Lower leg skin (tissue), 4 donors: Measurements from ENCODE around the gene UNC45B. TPM values are rescaled to one million over a fixed set of nuclear protein-coding genes. Genes with fewer than 3 reads are reported as not detected.

ENCODE experiments used
- DNase-seq, 2 donors: peaks; one replicate each; pipeline ENCODE4 v3.0.0-alpha.2; 2019; ENCODE audit warnings: low spot score in 2 of 2
- H3K4me3 ChIP-seq: fragments of 200-600 bp; sonication (generic); 2 replicates; pipeline ENCODE4 v1.5.1; 2017; ENCODE audit warnings: mild to moderate bottlenecking, low read depth; ENCODE audit not compliant: poor library complexity, severe bottlenecking
- POLR2A ChIP-seq, 2 donors: fragments of 450-650 bp; IDR thresholded peaks; one replicate each; pipeline ENCODE4 v1.6.1; 2016 to 2017; ENCODE audit warnings: antibody characterized with exemption in 2 of 2, mild to moderate bottlenecking in 1 of 2, moderate library complexity in 1 of 2
- WGBS, 2 donors: methylation state at CpG; one replicate each; pipeline ENCODE4 v1.1.5; 2018; 5-methylcytosine and 5-hydroxymethylcytosine counted together
- intact Hi-C: fragments of 100-400 bp; cut with DNase I; formaldehyde crosslinking; loops from one replicate; pipeline ENCODE4 v1.15.0; 2023; ENCODE audit warnings: low total_unique reads
- total RNA-seq, 4 donors: library from RNA; depleted of rRNA; stranded (reverse); fragments of >200 nt; gene quantifications; one replicate each; pipeline ENCODE4 v1.1.0, GENCODE V29; 2016
- TF ChIP-seq, protein P1 (sequence below), 3 donors: fragments of 450-650 bp; IDR thresholded peaks; one replicate each; pipeline ENCODE4 v1.5.1; 2016; ENCODE audit warnings: antibody characterized with exemption in 3 of 3, mild to moderate bottlenecking in 3 of 3, moderate library complexity in 2 of 3

Gene UNC45B
- total RNA-seq, 4 donors from 2014 or later: 0.06 TPM; not detected in 3

DNA sequence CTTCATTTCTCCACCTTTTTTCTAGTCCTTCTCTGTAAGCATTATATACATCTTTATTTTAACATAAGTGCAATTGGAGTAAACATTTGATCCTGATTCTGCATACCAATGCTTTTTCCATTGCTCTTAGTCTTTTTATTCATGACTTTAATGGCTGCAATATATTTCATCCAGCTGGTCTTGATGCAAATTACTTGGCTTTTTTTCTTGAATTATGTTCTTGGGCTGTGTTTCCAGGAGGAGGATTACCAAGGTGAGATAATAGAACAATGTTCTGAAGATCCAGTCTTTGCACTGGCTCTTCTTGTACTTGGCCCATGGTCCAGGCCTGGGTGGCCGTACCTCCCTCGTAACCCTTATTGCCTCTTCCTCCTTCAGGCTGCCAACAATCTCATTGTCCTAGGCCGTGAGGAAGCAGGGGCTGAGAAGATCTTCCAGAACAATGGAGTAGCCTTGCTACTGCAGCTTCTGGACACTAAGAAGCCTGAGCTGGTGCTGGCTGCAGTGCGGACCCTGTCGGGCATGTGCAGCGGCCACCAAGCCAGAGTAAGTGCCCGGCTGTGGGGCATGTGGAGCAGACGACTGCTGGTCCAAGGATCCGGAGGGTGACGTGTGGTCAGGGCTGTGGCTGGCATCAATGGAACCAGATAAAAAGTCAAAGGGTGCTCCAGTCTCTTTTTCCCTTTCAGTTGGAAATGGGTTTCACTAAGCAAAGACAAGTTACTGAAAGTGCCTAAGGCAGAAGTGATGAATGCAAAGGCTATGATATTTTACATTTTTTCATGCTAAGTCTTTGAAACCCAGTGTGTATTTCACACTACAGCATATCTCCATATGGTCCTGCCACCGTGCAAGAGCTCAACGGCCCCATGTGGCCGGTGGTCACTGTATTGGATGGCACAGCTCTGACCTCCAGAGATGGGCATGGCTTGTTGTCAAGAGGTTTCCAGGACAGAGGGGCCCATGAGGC is 6.9 kb downstream of the UNC45B start:
- 86 to 87% methylated on average over 13 of the region's 13 CpGs for WGBS, 2 donors
- no peak overlapping the region for H3K4me3 ChIP-seq
- intact Hi-C loops: no loop called here
- DNase-seq: no peak
- no peak for TF ChIP-seq POLR2A (IDR thresholded peaks at IDR 0.05)
- TF ChIP-seq, protein P1, sequence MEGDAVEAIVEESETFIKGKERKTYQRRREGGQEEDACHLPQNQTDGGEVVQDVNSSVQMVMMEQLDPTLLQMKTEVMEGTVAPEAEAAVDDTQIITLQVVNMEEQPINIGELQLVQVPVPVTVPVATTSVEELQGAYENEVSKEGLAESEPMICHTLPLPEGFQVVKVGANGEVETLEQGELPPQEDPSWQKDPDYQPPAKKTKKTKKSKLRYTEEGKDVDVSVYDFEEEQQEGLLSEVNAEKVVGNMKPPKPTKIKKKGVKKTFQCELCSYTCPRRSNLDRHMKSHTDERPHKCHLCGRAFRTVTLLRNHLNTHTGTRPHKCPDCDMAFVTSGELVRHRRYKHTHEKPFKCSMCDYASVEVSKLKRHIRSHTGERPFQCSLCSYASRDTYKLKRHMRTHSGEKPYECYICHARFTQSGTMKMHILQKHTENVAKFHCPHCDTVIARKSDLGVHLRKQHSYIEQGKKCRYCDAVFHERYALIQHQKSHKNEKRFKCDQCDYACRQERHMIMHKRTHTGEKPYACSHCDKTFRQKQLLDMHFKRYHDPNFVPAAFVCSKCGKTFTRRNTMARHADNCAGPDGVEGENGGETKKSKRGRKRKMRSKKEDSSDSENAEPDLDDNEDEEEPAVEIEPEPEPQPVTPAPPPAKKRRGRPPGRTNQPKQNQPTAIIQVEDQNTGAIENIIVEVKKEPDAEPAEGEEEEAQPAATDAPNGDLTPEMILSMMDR (IDR thresholded peaks at IDR 0.05): no peak

DNA sequence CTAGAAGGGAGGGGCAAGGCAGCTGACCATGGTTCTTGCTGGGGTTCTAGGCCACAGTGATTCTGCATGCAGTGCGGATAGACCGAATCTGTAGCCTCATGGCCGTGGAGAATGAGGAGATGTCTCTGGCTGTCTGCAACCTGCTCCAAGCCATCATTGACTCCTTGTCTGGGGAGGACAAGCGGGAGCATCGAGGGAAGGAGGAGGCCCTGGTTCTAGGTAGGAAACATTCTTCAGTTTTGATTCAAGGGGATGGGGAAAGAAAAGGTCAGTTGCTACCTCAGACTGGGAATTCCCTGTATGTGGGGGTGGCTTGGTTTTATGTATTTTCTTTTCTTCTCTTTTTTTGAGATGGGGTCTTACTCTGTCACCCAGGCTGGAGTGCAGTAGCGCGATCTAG is 7.6 kb downstream of the UNC45B start:
- H3K4me3 ChIP-seq: no peak overlapping the region
- DNase-seq: no peak
- WGBS, 2 donors: 94 to 96% methylated on average over 7 of the region's 7 CpGs
- intact Hi-C loops: no loop called here
- TF ChIP-seq POLR2A (IDR thresholded peaks at IDR 0.05): no peak
- TF ChIP-seq, protein P1 (IDR thresholded peaks at IDR 0.05): no peak

- 55 to 69% methylated on average over 2 of the region's 2 CpGs for WGBS, 2 donors
Observed at GRCh38 chr17:35159940-35160339, 12.3 kb downstream of the UNC45B start.

GRCh38 chr17:35160354-35161201 is 13.0 kb downstream of the UNC45B start:
- TF ChIP-seq, protein P1 (IDR thresholded peaks at IDR 0.05): no peak
- no peak for TF ChIP-seq POLR2A (IDR thresholded peaks at IDR 0.05)
- 61 to 62% methylated on average over 13 of the region's 13 CpGs for WGBS, 2 donors
- intact Hi-C loops: no loop called here
- no peak for DNase-seq
- H3K4me3 ChIP-seq: no peak overlapping the region

More at GRCh38 chr17:35159940-35160339, 12.3 kb downstream of the UNC45B start:
- H3K4me3 ChIP-seq: no peak overlapping the region
- intact Hi-C loops: no loop called here
- no peak for TF ChIP-seq POLR2A (IDR thresholded peaks at IDR 0.05)
- TF ChIP-seq, protein P1 (IDR thresholded peaks at IDR 0.05): no peak
- DNase-seq: no peak

DNA sequence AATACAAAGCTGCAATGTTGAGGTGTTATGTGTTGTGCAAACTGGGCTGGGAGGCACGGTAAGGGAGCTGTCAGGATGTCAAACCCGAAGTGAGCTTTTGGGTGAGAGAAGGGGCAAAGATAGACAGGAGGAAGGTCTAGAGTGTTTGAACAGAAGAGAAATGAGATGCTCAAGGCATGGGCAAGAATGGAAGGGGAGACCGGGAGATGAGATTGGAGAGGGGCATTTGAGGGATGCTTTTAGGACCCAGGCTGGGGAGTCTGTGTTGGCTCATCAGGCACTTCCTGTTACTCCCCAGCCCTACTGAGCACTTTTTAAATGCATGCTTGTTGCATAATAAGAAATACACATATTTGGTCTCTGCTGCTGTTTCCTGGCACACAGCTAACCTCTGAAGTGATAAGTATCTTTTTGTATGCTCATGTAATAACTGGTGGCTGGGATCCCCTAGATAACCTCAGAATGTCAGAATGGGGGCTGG is 13.7 kb downstream of the UNC45B start:
- intact Hi-C loops: no loop called here
- no peak for DNase-seq
- TF ChIP-seq, protein P1 (IDR thresholded peaks at IDR 0.05): no peak
- H3K4me3 ChIP-seq: no peak overlapping the region
- WGBS, 2 donors: 66 to 68% methylated on average over 3 of the region's 3 CpGs
